ENCODE data around the gene KCNMA1.

KCNMA1 gene

DNA sequence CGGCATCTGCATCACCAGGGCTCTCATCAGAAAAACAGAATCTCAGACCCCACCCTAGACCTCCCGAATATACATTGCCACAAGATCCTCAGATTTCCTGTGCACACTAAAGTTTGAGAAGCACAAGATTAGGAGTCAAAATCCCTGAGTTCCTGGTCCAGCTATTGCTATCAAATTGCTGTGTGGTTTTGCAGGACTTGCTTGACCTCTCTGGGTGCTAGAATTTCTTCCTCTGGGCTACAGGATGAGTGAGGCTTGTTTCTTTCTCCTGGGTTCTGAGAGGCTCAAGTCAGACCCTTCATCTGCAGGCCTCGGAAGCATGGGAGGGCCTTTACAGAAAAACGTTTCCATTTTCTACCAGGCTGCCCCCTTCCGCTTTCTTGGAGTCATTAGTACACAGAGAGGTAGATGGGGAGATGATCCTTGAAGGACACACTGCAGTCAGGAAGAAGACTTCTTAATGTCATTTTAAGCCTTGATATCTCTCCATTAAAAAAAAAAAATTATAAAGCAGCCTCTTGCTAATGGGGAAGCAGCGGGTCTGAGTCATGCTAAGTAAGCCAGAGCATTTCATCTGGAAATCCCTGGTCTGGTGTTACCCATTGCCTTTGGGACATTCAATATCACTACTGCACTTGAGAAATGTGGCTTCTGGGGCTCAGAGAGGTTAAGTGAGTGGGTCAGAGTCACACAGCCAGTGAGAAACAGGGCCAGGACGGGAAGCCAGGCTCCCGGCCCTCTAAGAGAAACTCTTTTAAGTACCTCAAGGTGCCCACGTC lies 173.5 kb downstream of the KCNMA1 start:
- FAIRE-seq (no peak), DNase-seq (ENCODE audit: insufficient read length, low spot score) (no peak)

DNA sequence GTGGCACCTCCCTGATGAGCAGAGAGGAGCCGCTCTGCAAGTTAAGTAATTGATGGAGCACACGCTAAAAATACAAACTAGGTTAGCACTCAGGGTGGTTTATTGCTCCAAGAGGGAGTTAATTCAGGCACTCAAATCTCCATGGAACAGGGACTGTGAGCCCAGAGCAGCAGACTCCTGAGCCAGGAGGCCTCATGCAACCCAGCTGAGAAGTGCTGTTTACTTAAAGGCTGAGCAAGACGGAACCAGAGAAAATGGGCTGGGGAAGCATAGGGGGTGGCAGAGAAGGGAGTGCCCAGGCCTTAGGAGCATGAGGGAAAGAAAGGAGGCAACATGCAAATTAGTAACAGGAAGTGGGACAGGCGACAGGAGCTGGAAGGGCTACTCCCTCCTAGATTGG lies 174.1 kb downstream of the KCNMA1 start:
- DNase-seq (ENCODE audit: insufficient read length, low spot score) (no peak), FAIRE-seq (no peak)

DNA sequence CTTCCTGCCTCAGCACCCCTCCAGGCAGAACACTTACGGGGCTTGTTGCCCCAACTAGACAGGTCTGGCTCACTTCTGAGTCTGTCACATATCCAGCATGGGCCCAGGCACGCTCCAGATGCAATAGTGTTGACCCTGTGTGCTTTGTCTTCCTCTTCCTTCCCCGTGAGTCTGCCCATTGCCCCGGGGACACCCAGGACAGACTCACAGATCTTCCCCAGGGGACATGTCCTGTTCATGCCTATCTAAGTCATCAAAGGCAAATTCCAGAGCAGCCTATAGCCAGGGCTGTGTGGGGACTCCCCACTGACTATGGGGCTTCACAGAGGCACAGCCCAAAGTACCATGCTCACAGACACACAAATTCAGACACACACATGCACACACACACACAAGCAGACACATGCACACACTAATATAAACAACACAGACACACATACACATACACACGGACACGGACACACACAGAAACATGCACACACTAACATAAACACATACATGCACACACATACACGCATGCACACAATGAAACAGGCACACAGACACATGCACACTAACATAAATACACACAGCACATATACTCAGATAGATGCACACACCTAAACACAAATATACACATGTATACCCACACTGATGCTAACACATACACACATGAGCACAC lies 175.8 kb downstream of the KCNMA1 start:
- DNase-seq (ENCODE audit: insufficient read length, low spot score), result no peak

DNA sequence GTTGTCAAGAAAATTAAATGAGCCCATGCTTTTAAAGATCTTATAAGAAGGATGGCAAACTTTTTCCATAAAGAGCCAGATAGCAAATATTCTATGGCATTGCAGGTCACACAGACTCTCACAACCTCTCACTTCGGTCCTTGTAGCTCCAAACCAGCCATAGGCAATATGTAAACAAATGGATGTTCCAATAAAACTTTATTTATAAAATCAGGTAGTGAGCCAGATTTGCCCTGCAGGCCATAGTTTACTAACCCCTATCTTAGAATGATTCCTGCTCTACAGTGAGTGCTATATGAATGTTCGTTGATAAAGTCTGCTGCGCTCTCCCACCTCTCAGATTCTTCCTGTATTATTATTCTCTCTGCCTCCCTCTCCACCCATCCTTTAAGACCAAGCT lies 177.7 kb downstream of the KCNMA1 start:
- FAIRE-seq (no peak), DNase-seq (ENCODE audit: insufficient read length, low spot score) (no peak)

More for the DNA sequence above, 175.8 kb downstream of the KCNMA1 start:
- peak; percentile 97 for FAIRE-seq

DNA sequence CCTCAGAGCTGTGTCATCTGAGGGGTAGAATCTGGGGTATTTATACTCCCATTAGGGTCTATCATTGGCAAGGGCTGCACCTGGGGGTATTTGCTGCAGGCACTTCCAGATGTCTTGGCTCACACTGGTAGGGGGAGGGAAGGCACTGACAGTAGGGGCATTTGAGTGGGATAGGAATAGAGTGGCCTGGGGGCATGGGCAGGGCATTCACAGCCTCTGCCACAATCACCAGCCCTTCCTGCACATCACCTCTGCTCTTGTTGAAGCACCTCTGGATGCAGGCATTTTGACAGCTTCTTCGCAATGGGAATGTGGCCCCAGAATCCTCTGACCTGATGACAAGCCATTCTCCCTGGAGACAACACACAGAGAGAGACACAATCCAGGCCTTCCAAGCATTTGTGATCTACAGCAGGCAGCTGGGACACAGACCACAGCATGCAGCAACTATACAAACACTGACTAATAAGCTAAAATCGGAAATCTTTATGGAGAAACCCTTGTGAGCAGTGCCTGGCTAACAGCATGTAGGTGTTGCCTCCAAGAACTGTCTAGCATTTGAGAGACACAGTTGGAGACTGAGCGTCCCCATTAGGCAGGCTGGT lies 178.5 kb downstream of the KCNMA1 start:
- no peak for FAIRE-seq
- DNase-seq (ENCODE audit: insufficient read length, low spot score), result no peak

DNA sequence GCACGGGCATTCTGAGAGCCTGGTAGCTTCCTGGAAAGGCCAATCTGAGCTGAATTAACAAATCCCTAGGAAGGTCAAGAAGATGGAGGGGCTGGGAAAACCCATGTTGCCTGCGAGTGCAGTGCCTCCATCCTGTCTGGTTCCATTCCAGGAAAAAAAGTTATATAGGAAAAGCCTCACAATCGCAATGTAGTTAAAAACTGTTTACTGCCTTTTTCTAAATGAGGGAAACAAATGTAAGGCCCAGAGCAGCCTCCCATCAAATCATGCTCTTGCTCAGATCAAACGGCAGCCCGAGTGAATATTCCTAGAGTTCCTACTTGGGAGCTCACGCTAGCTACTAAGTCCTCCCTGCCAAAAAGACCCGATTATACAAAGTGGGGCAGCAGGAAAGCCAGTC lies 179.9 kb downstream of the KCNMA1 start:
- FAIRE-seq, result no peak

DNA sequence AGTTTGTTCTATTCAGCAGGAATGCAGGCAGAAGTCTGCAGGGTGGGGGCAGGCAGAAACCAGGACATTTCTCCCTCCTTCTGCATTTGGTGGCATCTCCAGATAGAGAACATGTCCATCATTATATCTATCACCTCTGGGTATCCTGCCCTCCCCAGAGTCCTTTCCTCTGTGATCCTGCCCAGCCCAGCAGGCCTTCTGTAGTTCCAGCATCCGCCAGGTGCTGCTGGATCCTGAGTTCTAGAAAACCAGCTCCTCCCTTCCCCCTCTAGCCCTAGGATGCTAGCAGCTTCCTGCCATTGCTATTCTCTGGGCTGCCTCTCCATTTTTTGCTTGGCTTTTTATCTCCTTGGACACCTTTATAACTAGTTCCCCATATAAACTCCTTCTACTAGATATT lies 180.3 kb downstream of the KCNMA1 start:
- no peak for FAIRE-seq

More for the DNA sequence above, 179.9 kb downstream of the KCNMA1 start:
- DNase-seq (ENCODE audit: insufficient read length, low spot score), result no peak

GRCh38 chr10:77456414-77456813 lies 181.2 kb downstream of the KCNMA1 start:
- DNase-seq (ENCODE audit: insufficient read length, low spot score), result no peak

More for the DNA sequence above, 180.3 kb downstream of the KCNMA1 start:
- DNase-seq (ENCODE audit: insufficient read length, low spot score), result no peak

GRCh38 chr10:77455561-77455960 lies 182.0 kb downstream of the KCNMA1 start:
- no peak for FAIRE-seq
- DNase-seq (ENCODE audit: insufficient read length, low spot score), result no peak

More at GRCh38 chr10:77456414-77456813, 181.2 kb downstream of the KCNMA1 start:
- FAIRE-seq, result no peak

DNA sequence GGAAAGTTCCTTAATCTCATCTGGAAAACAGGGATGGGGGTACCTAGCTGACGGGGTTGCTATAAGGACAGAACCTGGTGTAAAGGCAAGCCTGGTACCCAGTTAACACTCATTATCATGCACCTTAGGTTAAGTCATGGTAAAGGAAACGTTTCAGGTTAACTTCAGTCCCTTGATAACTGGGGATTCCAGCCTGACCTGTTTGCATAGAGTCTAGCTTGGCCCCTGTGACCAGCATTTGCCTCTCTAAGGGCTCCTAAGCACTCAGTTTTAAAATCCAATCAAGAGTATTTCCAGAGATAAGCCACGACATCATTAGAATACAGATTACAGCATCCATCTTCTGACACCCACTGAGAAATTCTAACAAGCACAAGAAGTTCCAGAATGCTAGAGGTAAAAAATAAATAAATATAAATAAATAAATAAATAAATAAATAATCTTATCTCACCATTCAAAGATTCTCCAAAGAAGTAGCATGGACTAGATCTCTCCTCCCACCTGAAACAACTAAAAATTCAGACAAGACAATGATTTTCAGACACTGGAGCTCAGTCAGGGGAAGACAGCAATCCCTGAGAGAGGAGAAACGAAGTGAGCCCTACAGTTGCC lies 184.6 kb downstream of the KCNMA1 start:
- DNase-seq (ENCODE audit: insufficient read length, low spot score) (no peak), FAIRE-seq (no peak)

- FAIRE-seq, result no peak
- no peak for DNase-seq (ENCODE audit: insufficient read length, low spot score)
Observed at GRCh38 chr10:77451886-77452285, 185.7 kb downstream of the KCNMA1 start.

DNA sequence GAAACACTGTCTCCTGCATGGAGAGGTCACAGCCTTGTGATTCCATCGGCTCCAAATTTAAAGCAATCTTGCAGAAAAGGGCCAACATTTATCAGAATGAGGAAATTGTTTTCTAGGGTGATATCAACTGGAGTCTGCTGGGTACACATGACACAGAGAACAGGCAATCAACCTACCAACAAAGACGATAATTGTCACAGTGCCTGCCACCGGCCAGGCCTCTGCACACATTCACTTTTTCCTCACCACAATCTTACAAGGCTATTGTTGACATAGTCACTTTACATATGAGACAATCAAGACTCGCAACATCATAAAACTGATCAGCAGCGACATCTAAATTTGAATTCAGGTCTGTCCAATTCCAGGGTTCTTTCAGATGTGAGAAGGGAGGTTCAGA lies 189.4 kb downstream of the KCNMA1 start:
- no peak for DNase-seq (ENCODE audit: insufficient read length, low spot score)
- FAIRE-seq, result no peak

DNA sequence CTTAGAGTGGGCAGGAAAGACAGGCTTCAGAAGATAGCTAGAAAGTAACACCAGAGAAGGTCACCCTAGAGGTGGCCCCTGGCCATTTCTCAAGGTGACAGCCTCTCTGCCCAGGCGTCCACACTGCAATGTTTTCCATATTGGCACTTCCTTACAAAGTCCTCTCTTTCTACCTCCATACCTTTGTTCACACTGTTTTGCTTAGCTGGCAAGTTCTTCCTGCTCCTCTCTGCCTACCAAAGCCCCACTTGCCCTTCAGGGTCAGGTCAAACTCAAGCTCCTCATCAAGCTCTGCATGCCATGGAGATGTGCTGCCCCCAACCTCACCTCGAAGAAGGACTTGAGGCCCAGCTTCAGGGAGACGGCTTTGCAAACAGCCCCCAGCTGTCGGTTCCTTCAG lies 190.9 kb downstream of the KCNMA1 start:
- DNase-seq (ENCODE audit: insufficient read length, low spot score) (no peak), FAIRE-seq (no peak)

- FAIRE-seq, result no peak
- no peak for DNase-seq (ENCODE audit: insufficient read length, low spot score)
Observed at GRCh38 chr10:77445547-77445946, 192.1 kb downstream of the KCNMA1 start.

- no peak for FAIRE-seq
- DNase-seq (ENCODE audit: insufficient read length, low spot score), result no peak
Observed at GRCh38 chr10:77444041-77444440, 193.6 kb downstream of the KCNMA1 start.

- FAIRE-seq (no peak), DNase-seq (ENCODE audit: insufficient read length, low spot score) (no peak)
Observed at GRCh38 chr10:77442699-77443189, 194.9 kb downstream of the KCNMA1 start.

- no peak for FAIRE-seq
Observed at GRCh38 chr10:77441353-77442166, 196.0 kb downstream of the KCNMA1 start.

DNA sequence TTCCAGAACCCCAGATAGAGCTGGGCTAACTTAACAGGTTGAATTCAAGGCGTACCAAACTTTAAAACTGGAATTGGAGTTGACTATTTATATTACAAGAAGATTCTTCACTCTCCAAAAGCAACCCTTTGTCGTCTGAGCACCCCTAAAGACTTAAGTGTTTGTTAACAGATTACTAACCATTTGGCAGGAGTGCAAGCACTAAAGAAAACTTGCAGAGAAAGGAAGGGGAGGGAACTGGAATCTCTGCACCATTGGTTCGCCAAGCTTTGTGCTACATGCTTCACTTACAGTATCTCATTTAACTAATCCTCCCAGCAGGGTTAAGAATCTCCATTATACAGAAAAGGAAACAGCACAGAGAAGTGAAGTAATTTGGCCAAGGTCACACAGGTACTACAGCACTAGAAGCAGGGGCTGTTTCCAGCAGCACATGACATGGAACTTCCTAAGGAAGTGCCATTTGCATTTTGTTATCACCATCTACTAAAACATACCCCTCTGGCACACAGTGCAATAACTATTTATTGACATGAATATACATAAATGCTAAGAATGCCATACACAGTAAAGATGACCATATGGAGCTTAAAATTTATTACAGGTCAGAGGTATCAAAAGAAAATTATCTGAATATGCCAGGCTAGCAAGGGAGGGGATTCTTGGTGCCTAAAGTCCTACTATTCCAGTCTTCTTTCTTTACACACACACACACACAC lies 201.2 kb downstream of the KCNMA1 start:
- DNase-seq (ENCODE audit: insufficient read length, low spot score), result no peak
- FAIRE-seq, result no peak

More at GRCh38 chr10:77441353-77442166, 196.0 kb downstream of the KCNMA1 start:
- DNase-seq (ENCODE audit: insufficient read length, low spot score), result no peak

DNA sequence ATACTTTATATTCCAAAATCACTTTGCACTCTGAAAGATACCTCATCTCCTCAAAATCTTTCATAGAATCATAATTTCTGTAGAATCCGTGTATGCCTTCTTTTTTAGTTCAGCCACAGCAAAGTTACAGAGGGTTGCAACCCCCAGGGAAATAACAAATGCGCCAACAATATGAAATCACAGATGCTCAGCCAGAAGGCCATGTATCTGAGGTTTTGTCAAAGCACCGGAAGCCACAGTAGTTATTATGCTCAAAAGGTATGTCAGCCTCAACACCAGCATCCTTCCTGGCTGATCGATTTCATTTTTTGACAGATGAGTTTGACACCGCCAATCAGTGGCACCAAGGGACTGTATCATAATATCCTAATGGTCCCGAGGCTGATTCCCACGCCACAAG lies 204.1 kb downstream of the KCNMA1 start:
- FAIRE-seq, result no peak
- no peak for DNase-seq (ENCODE audit: insufficient read length, low spot score)
